H1 (cell line): ENCODE results near the gene DHH. TPM values are rescaled to one million over a fixed set of nuclear protein-coding genes. Genes with fewer than 3 reads are reported as not detected.
A peak's percentile ranks its signal among the peaks of the same experiment; 100 is the strongest.

Experiments used
- CTCF ChIA-PET: fragments of 300-600 bp; sonication (Branson Sonifier 250); formaldehyde crosslinking; loops from one replicate; lab custom pipeline; 2021; ENCODE audit not compliant: partially characterized antibody; lab: Charles Lee
- POLR2A ChIA-PET: fragments of 300-600 bp; sonication (Branson Sonifier 250); formaldehyde crosslinking; loops from one replicate; lab custom pipeline; 2021; ENCODE audit warnings: inconsistent platforms; ENCODE audit not compliant: partially characterized antibody; lab: Charles Lee
- DNase-seq, 2 experiments: peaks; one replicate each; pipeline versions ENCODE4 v3.0.0 to v3.0.0-alpha.2; 2010 to 2022; ENCODE audit warnings: low spot score in 2 of 2, low read depth in 1 of 2, mixed read lengths in 1 of 2
- FAIRE-seq: peaks from 2 replicates; lab custom pipeline; 2011; peaks lifted over from hg19 to GRCh38; lab: Jason Lieb, UNC
- H2AFZ ChIP-seq: 2 replicates; pipeline ENCODE4 v1.8.1; 2012; ENCODE audit warnings: low read length, inconsistent platforms
- H2AK5ac ChIP-seq: 2 replicates; pipeline ENCODE4 v1.6.1; 2013; ENCODE audit warnings: low read depth, low read length
- H2BK120ac ChIP-seq: replicated peaks from 2 replicates; pipeline ENCODE3; 2013; ENCODE audit warnings: low read depth, low read length, inconsistent platforms
- H2BK12ac ChIP-seq: 2 replicates; pipeline ENCODE4 v1.6.1; 2013; ENCODE audit warnings: low read depth, low read length
- H2BK15ac ChIP-seq: 2 replicates; pipeline ENCODE4 v1.6.1; 2013; ENCODE audit warnings: low read length
- H2BK20ac ChIP-seq: 2 replicates; pipeline ENCODE4 v1.6.1; 2013; ENCODE audit warnings: low read length
- H2BK5ac ChIP-seq: 2 replicates; pipeline ENCODE4 v1.6.1; 2013; ENCODE audit warnings: low read depth, low read length
- H3K14ac ChIP-seq: 2 replicates; pipeline ENCODE4 v1.6.1; 2013; ENCODE audit warnings: inconsistent platforms; ENCODE audit not compliant: insufficient read length
- H3K18ac ChIP-seq: 2 replicates; pipeline ENCODE4 v1.6.1; 2013; ENCODE audit warnings: low read length; ENCODE audit errors: extremely low read depth
- H3K23ac ChIP-seq: 2 replicates; pipeline ENCODE4 v1.6.1; 2013; ENCODE audit warnings: inconsistent platforms; ENCODE audit not compliant: insufficient read length
- H3K23me2 ChIP-seq: 2 replicates; pipeline ENCODE4 v1.6.1; 2013; ENCODE audit warnings: low read depth, low read length
- H3K27ac ChIP-seq: 2 replicates; pipeline ENCODE4 v1.6.1; 2011; ENCODE audit warnings: low read depth, low read length, inconsistent platforms
- H3K27me3 ChIP-seq, 4 experiments: replicated peaks in 1 of 4; 1 replicate in 1 of 4; 2 replicates in 3 of 4; pipeline versions ENCODE4 v1.6.1 to v1.8.1; 2011 to 2013; ENCODE audit warnings: low read length in 3 of 4, mild to moderate bottlenecking in 3 of 4, inconsistent platforms in 2 of 4, mixed read lengths in 2 of 4, moderate library complexity in 1 of 4; ENCODE audit not compliant: control insufficient read depth in 3 of 4, insufficient read depth in 3 of 4; ENCODE audit errors: extremely low read depth in 1 of 4
- H3K36me3 ChIP-seq, 4 experiments: 2 replicates each; pipeline versions ENCODE4 v1.6.1 to v1.8.1; 2011 to 2013; ENCODE audit warnings: mild to moderate bottlenecking in 4 of 4, low read length in 3 of 4, moderate library complexity in 2 of 4, control low read depth in 1 of 4, inconsistent platforms in 1 of 4; ENCODE audit not compliant: insufficient read depth in 4 of 4, control insufficient read depth in 2 of 4
- H3K4ac ChIP-seq: replicated peaks from 2 replicates; pipeline ENCODE3; 2013; ENCODE audit warnings: low read length, low read depth, mixed read lengths, inconsistent platforms; ENCODE audit not compliant: insufficient read length
- H3K4me1 ChIP-seq, 4 experiments: replicated peaks in 1 of 4; 1 replicate in 1 of 4; 2 replicates in 3 of 4; pipeline versions ENCODE4 v1.6.1 to v1.8.1; 2011 to 2013; ENCODE audit warnings: low read length in 3 of 4, inconsistent platforms in 2 of 4, mixed read lengths in 1 of 4; ENCODE audit not compliant: insufficient read depth in 4 of 4, control insufficient read depth in 3 of 4
- H3K4me2 ChIP-seq, 2 experiments: 2 replicates each; pipeline versions ENCODE4 v1.6.1 to v1.8.1; 2011 to 2013; ENCODE audit warnings: low read depth in 2 of 2, low read length in 2 of 2, control low read depth in 1 of 2, inconsistent platforms in 1 of 2, mild to moderate bottlenecking in 1 of 2; ENCODE audit not compliant: insufficient read depth in 1 of 2
- H3K4me3 ChIP-seq, 4 experiments: fragments of 200-600, 300-600 bp in 1 of 4; sonication (generic), shearing (Covaris generic), sonication (Bioruptor Twin) in 1 of 4; 2 replicates each; pipeline versions ENCODE4 v1.5.1 to v1.8.1; 2011 to 2016; ENCODE audit warnings: low read length in 4 of 4, low read depth in 3 of 4, control low read depth in 2 of 4, inconsistent platforms in 2 of 4, mild to moderate bottlenecking in 2 of 4, mixed read lengths in 1 of 4, moderate library complexity in 1 of 4; ENCODE audit not compliant: insufficient read depth in 2 of 4; ENCODE audit errors: extremely low read depth in 1 of 4
- H3K56ac ChIP-seq: replicated peaks from 2 replicates; pipeline ENCODE3; 2013; ENCODE audit warnings: low read depth, mild to moderate bottlenecking, mixed read lengths, low read length, inconsistent platforms; ENCODE audit not compliant: insufficient read length
- H3K79me1 ChIP-seq: 2 replicates; pipeline ENCODE4 v1.6.1; 2013; ENCODE audit warnings: low read depth, low read length, control low read depth
- H3K79me2 ChIP-seq, 2 experiments: 2 replicates each; pipeline versions ENCODE4 v1.6.1 to v1.8.1; 2012 to 2013; ENCODE audit warnings: low read length in 2 of 2, mild to moderate bottlenecking in 2 of 2, inconsistent platforms in 1 of 2; ENCODE audit not compliant: insufficient read depth in 2 of 2, control insufficient read depth in 1 of 2
- H3K9ac ChIP-seq, 4 experiments: replicated peaks in 1 of 4; 1 replicate in 1 of 4; 2 replicates in 3 of 4; pipeline versions ENCODE4 v1.6.1 to v1.8.1; 2011 to 2013; ENCODE audit warnings: low read depth in 3 of 4, low read length in 3 of 4, control low read depth in 2 of 4, mild to moderate bottlenecking in 2 of 4, moderate library complexity in 2 of 4, inconsistent platforms in 1 of 4; ENCODE audit errors: extremely low read depth in 1 of 4
- H3K9me3 ChIP-seq, 2 experiments: 2 replicates each; pipeline versions ENCODE4 v1.6.1 to v1.8.1; 2012 to 2013; ENCODE audit warnings: mild to moderate bottlenecking in 2 of 2, moderate library complexity in 2 of 2, control low read depth in 1 of 2, inconsistent platforms in 1 of 2, low read depth in 1 of 2, low read length in 1 of 2, mixed read lengths in 1 of 2; ENCODE audit not compliant: insufficient read depth in 2 of 2
- H4K20me1 ChIP-seq, 2 experiments: replicated peaks in 1 of 2; 2 replicates each; pipeline versions ENCODE3 to v1.8.1; 2011 to 2013; ENCODE audit warnings: inconsistent platforms in 2 of 2, low read length in 2 of 2, mild to moderate bottlenecking in 1 of 2; ENCODE audit not compliant: insufficient read depth in 2 of 2, control insufficient read depth in 1 of 2
- H4K5ac ChIP-seq: 2 replicates; pipeline ENCODE4 v1.6.1; 2013; ENCODE audit warnings: low read length, low read depth, mixed read lengths, inconsistent platforms; ENCODE audit not compliant: insufficient read length
- H4K8ac ChIP-seq: 2 replicates; pipeline ENCODE4 v1.8.0; 2013; ENCODE audit warnings: mild to moderate bottlenecking, moderate library complexity, low read length, inconsistent platforms; ENCODE audit not compliant: insufficient read depth; ENCODE audit errors: extremely low read depth
- H4K91ac ChIP-seq: replicated peaks from 2 replicates; pipeline ENCODE3; 2013; ENCODE audit warnings: low read length, mixed read lengths, inconsistent platforms; ENCODE audit not compliant: insufficient read length
- ATF3 ChIP-seq: IDR thresholded peaks from 2 replicates; pipeline ENCODE4 v1.6.1; 2011; ENCODE audit warnings: low read depth, mild to moderate bottlenecking, low read length; ENCODE audit not compliant: insufficient read depth
- EZH2 ChIP-seq: fragments of 200-600 bp; sonication (generic); IDR thresholded peaks from 2 replicates; pipeline ENCODE4 v1.7.1; 2012; ENCODE audit warnings: low read depth, mild to moderate bottlenecking, moderate library complexity, low read length, inconsistent platforms; ENCODE audit not compliant: severe bottlenecking
- JUND ChIP-seq: IDR thresholded peaks from 2 replicates; pipeline ENCODE4 v1.6.1; 2011; ENCODE audit warnings: mild to moderate bottlenecking, improper control_type of control experiment, low read length
- KDM4A ChIP-seq: IDR thresholded peaks from one replicate; pipeline ENCODE4 v1.7.1; 2012; ENCODE audit warnings: low read depth, mild to moderate bottlenecking, moderate library complexity, low read length, inconsistent platforms; ENCODE audit not compliant: severe bottlenecking
- NANOG ChIP-seq: IDR thresholded peaks from 2 replicates; pipeline ENCODE4 v1.6.1; 2011; ENCODE audit warnings: low read length, low read depth, mild to moderate bottlenecking, inconsistent platforms; ENCODE audit not compliant: insufficient read depth, poor library complexity, severe bottlenecking
- NRF1 ChIP-seq: IDR thresholded peaks from 2 replicates; pipeline ENCODE4 v1.6.1; 2011; ENCODE audit warnings: mild to moderate bottlenecking, low read depth, low read length, improper control_type of control experiment
- PHF8 ChIP-seq: fragments of 200-600 bp; sonication (generic); conservative IDR thresholded peaks from 2 replicates; pipeline ENCODE4 v1.7.1; 2012; ENCODE audit warnings: low read depth, mild to moderate bottlenecking, inconsistent platforms, low read length, moderate library complexity
- POLR2AphosphoS5 ChIP-seq: IDR thresholded peaks from 2 replicates; pipeline ENCODE4 v1.6.1; 2011; ENCODE audit warnings: low read depth, low read length
- SIN3A ChIP-seq, 2 experiments: IDR thresholded peaks in 1 of 2; conservative IDR thresholded peaks in 1 of 2; 2 replicates each; pipeline ENCODE4 v1.6.1; 2011 to 2012; ENCODE audit warnings: low read length in 2 of 2, improper control_type of control experiment in 1 of 2, low read depth in 1 of 2, mild to moderate bottlenecking in 1 of 2
- SP1 ChIP-seq: IDR thresholded peaks from 2 replicates; pipeline ENCODE4 v1.6.1; 2011; ENCODE audit warnings: low read depth, low read length
- SP2 ChIP-seq: IDR thresholded peaks from 2 replicates; pipeline ENCODE4 v1.6.1; 2012; ENCODE audit warnings: mild to moderate bottlenecking, low read length, inconsistent platforms
- TAF1 ChIP-seq: IDR thresholded peaks from 2 replicates; pipeline ENCODE4 v1.6.1; 2011; ENCODE audit warnings: mild to moderate bottlenecking, low read depth, low read length
- ZNF274 ChIP-seq: IDR thresholded peaks from 2 replicates; pipeline ENCODE4 v1.7.0; 2012; ENCODE audit warnings: low read length, borderline replicate concordance; ENCODE audit errors: extremely low read depth
- whole genome bisulfite sequencing, 2 experiments: shearing (Covaris generic) in 1 of 2; methylation state at CpG; one replicate each; pipeline versions ENCODE4 v1.1.6 to v1.1.7; 2013 to 2015; ENCODE audit warnings: low lambda C conversion rate in 2 of 2, mixed read lengths in 2 of 2, inconsistent platforms in 1 of 2, low coverage in 1 of 2, missing lambda C conversion rate in 1 of 2; ENCODE audit not compliant: insufficient replicate concordance in 2 of 2, insufficient coverage in 1 of 2, insufficient read length in 1 of 2; ENCODE audit errors: extremely low coverage in 1 of 2, missing lambda C conversion rate in 1 of 2; 5-methylcytosine and 5-hydroxymethylcytosine counted together
- polyA plus RNA-seq, 7 experiments: library from polyadenylated mRNA; depleted of rRNA in 3 of 7; stranded (reverse) in 5 of 7; unstranded in 2 of 7; fragments of >200 nt in 5 of 7; fragments of 200-250 nt in 2 of 7; gene quantifications; 1 replicate in 5 of 7; 2 replicates in 1 of 7; 4 replicates in 1 of 7; pipeline versions ENCODE4 v1.2.1 to v1.2.3, GENCODE V29; 2011 to 2013; ENCODE audit warnings: missing spikeins in 2 of 7, mixed read lengths in 2 of 7
- total RNA-seq: library from RNA; stranded (reverse); fragmentation: NEBNext Ultra II Directional; extraction: Animal tissue kit (Norgen Biotek cat#: 25700); gene quantifications from 2 replicates; pipeline ENCODE4 v1.2.1, GENCODE V29; 2021

Gene DHH
- total and polyA plus RNA-seq, 2 of the 8 experiments (the other 6 are each of a cell fraction or from before 2014, with no cell fraction given) = 0.03 to 0.11 TPM

DNA sequence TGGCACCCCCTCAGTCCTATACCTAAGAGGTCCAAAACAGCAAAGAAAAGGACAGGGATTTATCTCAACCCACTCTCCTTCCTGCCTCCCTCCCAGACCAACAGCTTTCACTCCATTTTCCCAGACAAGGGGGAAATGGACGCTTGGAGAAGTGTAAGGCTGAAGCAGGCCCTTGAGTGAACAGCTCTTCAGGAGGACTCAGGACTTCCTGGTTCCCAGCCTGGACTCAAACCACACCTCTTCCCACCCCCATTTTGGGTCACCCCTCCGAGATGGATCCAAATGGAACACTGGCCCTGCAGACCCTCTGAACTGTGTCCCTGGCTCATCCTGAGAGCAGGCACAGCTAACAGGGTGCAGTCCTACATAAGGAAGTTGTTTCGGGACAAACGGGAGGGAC, 36.7 kb downstream of the DHH start:
- H4K20me1 ChIP-seq = peaks cover 42 to 56% of the 10 kb centered on the region in 2 experiments
- POLR2A ChIA-PET = interaction anchor here (1.0 to 5.6 kb wide), 10 partner anchors 12 to 201 kb away, joined by 3 to 47 read pairs (median 6); partner anchors contain the start of genes DDN, RHEBL1 and TUBA1B
- FAIRE-seq = no peak

More for the DNA sequence above, 36.7 kb downstream of the DHH start:
- no peak overlapping the region for H3K23ac ChIP-seq
- no peak overlapping the region for H2BK120ac ChIP-seq
- H3K79me1 ChIP-seq = peaks cover 33% of the 10 kb centered on the region
- H3K79me2 ChIP-seq = peaks cover 51 to 68% of the 10 kb centered on the region in 2 experiments
- no peak overlapping the region for H2AK5ac ChIP-seq
- H2BK5ac ChIP-seq = no peak overlapping the region
- no peak overlapping the region for H3K56ac ChIP-seq
- H3K9me3 ChIP-seq = no peaks in the 10 kb centered on the region
- peaks cover 14 to 23% (median 22%) of the 10 kb centered on the region in 4 experiments for H3K36me3 ChIP-seq
- H2AFZ ChIP-seq = no peak overlapping the region
- no peak overlapping the region for H3K18ac ChIP-seq
- TF ChIP-seq ATF3 (no peak), ZNF274 (no peak), POLR2AphosphoS5 (no peak), SP1 (no peak), JUND (no peak), KDM4A (no peak), NRF1 (no peak), SIN3A (conservative IDR thresholded peaks at IDR 0.05 in 1 of 2, IDR thresholded peaks at IDR 0.05 in 1 of 2; ENCODE audit: low read depth in 1 of 2, low read length in 2 of 2) (no peak), TAF1 (no peak), NANOG (no peak), SP2 (no peak), EZH2 (no peak), PHF8 (no peak)
- TF ChIP-seq, all 59 proteins: peak for 0
- Histone ChIP-seq H3K4me1 (peaks cover 9 to 37% (median 13%) of the 10 kb centered on the region in 4 experiments), H3K27me3 (no peaks in the 10 kb centered on the region), H4K91ac (no peak overlapping the region), H3K4ac (no peak overlapping the region), H4K5ac (no peak overlapping the region), H3K14ac (no peak overlapping the region), H2BK20ac (no peak overlapping the region), H2BK15ac (no peak overlapping the region), H3K9ac (peak overlapping the region in 1 of 4 experiments; percentile 6; a peak in 1 of 7 replicates), H4K8ac (no peak overlapping the region), H2BK12ac (no peak overlapping the region), H3K4me2 (peak overlapping the region; percentile 81 to 98), H3K4me3 (peak overlapping the region; percentile 85 to 97 (median 96); a peak in 7 of 8 replicates), H3K27ac (no peak overlapping the region), H3K23me2 (peaks cover 15% of the 10 kb centered on the region)
- no peak for DNase-seq
- 69% methylated on average over 4 of the region's 4 CpGs; no CpG with 5 or more reads in 1 of the 2 experiments for WGBS, 2 experiments
- CTCF ChIA-PET = interaction anchor here (0.9 to 2.7 kb wide), 5 partner anchors 14 to 70 kb away, joined by 3 to 16 read pairs (median 10); partner anchors contain the start of gene DHH
